ENCODE measurements around the gene SYAP1. TPM values are rescaled to one million over a fixed set of nuclear protein-coding genes. Genes with fewer than 3 reads are reported as not detected.

The SYAP1 gene
- polyA plus RNA-seq, 1 donor (not counting 4 experiments of a cell fraction or from before 2014, with no cell fraction given): 20.3 TPM

GRCh38 chrX:16687514-16687913 lies 31.9 kb upstream of the SYAP1 start:
- Histone ChIP-seq H3K27me3 (ENCODE audit: control insufficient read depth, extremely low read depth, insufficient read depth, low read length) (no peaks in the 10 kb centered on the region), H3K79me2 (ENCODE audit: control insufficient read depth, insufficient read depth, low read length) (no peaks in the 10 kb centered on the region), H4K20me1 (ENCODE audit: control insufficient read depth, extremely low read depth, insufficient read depth, low read length) (no peaks in the 10 kb centered on the region), H3K9ac (ENCODE audit: control insufficient read depth, extremely low read depth, insufficient read depth, low read length) (no peak overlapping the region), H3K4me1 (ENCODE audit: control insufficient read depth, extremely low read depth, insufficient read depth, low read length) (no peaks in the 10 kb centered on the region), H3K4me3 (ENCODE audit: control insufficient read depth in 2 of 3, extremely low read depth in 1 of 3, insufficient read depth in 2 of 3, low read depth in 1 of 3, low read length in 3 of 3) (no peak overlapping the region), H3K9me1 (ENCODE audit: control insufficient read depth, extremely low read depth, insufficient read depth, low read length) (no peaks in the 10 kb centered on the region), H3K27ac (ENCODE audit: control insufficient read depth, insufficient read depth, low read length) (no peak overlapping the region), H3K36me3 (ENCODE audit: control insufficient read depth in 2 of 2, extremely low read depth in 1 of 2, insufficient read depth in 2 of 2, low read length in 2 of 2) (peaks cover 11% of the 10 kb centered on the region in 2 experiments), H2AFZ (ENCODE audit: control insufficient read depth, low read length) (no peak overlapping the region), H3K4me2 (ENCODE audit: control insufficient read depth, extremely low read depth, insufficient read depth, low read depth, low read length) (no peak overlapping the region), H3K9me3 (ENCODE audit: control insufficient read depth, low read depth, low read length) (no peaks in the 10 kb centered on the region)
- DNase-seq (ENCODE audit: low read depth, low spot score): no peak
- TF ChIP-seq CTCF (optimal IDR thresholded peaks at IDR 0.05 in 1 of 3, IDR thresholded peaks at IDR 0.05 in 1 of 3, conservative IDR thresholded peaks at IDR 0.05 in 1 of 3; ENCODE audit: extremely low read depth in 1 of 3, insufficient read depth in 2 of 3, low read length in 3 of 3): no peak
- FAIRE-seq: no peak
- dilution Hi-C loops (cut with MboI; ENCODE audit: extremely low pct_ligation_motif_present, low sequenced_read_pairs): no loop called here

- no peak overlapping the region for H3K4me2 ChIP-seq (ENCODE audit: control insufficient read depth, extremely low read depth, insufficient read depth, low read depth, low read length)
- H3K27me3 ChIP-seq (ENCODE audit: control insufficient read depth, extremely low read depth, insufficient read depth, low read length): no peaks in the 10 kb centered on the region
- H2AFZ ChIP-seq (ENCODE audit: control insufficient read depth, low read length): no peak overlapping the region
- no peak overlapping the region for H3K27ac ChIP-seq (ENCODE audit: control insufficient read depth, insufficient read depth, low read length)
- H4K20me1 ChIP-seq (ENCODE audit: control insufficient read depth, extremely low read depth, insufficient read depth, low read length): no peaks in the 10 kb centered on the region
- no peaks in the 10 kb centered on the region for H3K9me1 ChIP-seq (ENCODE audit: control insufficient read depth, extremely low read depth, insufficient read depth, low read length)
- H3K36me3 ChIP-seq (ENCODE audit: control insufficient read depth in 2 of 2, extremely low read depth in 1 of 2, insufficient read depth in 2 of 2, low read length in 2 of 2): peaks cover 3 to 11% of the 10 kb centered on the region in 2 experiments
- peak; percentile 71 for FAIRE-seq
- dilution Hi-C loops (cut with MboI; ENCODE audit: extremely low pct_ligation_motif_present, low sequenced_read_pairs): no loop called here
- no peaks in the 10 kb centered on the region for H3K79me2 ChIP-seq (ENCODE audit: control insufficient read depth, insufficient read depth, low read length)
- TF ChIP-seq CTCF (optimal IDR thresholded peaks at IDR 0.05 in 1 of 3, IDR thresholded peaks at IDR 0.05 in 1 of 3, conservative IDR thresholded peaks at IDR 0.05 in 1 of 3; ENCODE audit: extremely low read depth in 1 of 3, insufficient read depth in 2 of 3, low read length in 3 of 3) (peak; percentile 85 to 94 (median 89)), EZH2 (IDR thresholded peaks at IDR 0.05; ENCODE audit: low read length) (no peak)
- H3K4me3 ChIP-seq (ENCODE audit: control insufficient read depth in 2 of 3, extremely low read depth in 1 of 3, insufficient read depth in 2 of 3, low read depth in 1 of 3, low read length in 3 of 3): no peak overlapping the region
- no peak overlapping the region for H3K9ac ChIP-seq (ENCODE audit: control insufficient read depth, extremely low read depth, insufficient read depth, low read length)
- no peak for DNase-seq (ENCODE audit: low read depth, low spot score)
- no peaks in the 10 kb centered on the region for H3K9me3 ChIP-seq (ENCODE audit: control insufficient read depth, low read depth, low read length)
- H3K4me1 ChIP-seq (ENCODE audit: control insufficient read depth, extremely low read depth, insufficient read depth, low read length): no peaks in the 10 kb centered on the region
These were observed 24.2 kb upstream of the SYAP1 start for GRCh38 chrX:16695079-16695676.

Measured in keratinocyte (primary cell).